Measurements from ENCODE around the gene CDK6.

GRCh38 chr7:92681633-92682032 lies 154.7 kb downstream of the CDK6 start:
- no peak for TF ChIP-seq CTCF (IDR thresholded peaks at IDR 0.05)
- TF ChIP-seq POLR2AphosphoS5 (IDR thresholded peaks at IDR 0.05) = no peak
- TF ChIP-seq POLR2A (IDR thresholded peaks at IDR 0.05) = no peak

Measured in prostate gland (tissue), 2 donors.